ENCODE results near the gene TPM1.
A peak's percentile ranks its signal among the peaks of the same experiment; 100 is the strongest.

The TPM1 gene

DNA sequence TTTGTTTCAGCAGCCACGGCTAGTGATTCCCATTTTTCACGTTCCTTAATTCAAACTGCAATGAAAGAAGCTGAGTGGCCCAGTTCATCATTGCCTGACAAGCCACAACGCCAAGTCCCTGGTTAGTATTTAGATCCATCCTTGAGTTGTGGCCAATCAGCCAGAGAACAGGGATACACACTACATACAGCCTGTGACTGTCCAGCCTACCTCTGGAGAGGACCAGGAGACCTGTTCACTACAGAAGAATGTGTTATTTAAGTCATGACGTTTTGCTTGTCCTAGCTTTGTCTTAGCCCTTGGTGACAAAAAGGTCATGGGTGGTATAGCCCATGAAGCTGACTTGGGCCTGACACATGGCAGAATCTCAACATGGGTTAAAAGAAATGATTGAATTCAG lies 2.7 kb upstream of the TPM1 start:
- no peak overlapping the region for H3K4me3 ChIP-seq (replicated peaks in 1 of 2; ENCODE audit: low read depth in 2 of 2, low read length in 2 of 2)
- no peak for DNase-seq (ENCODE audit: low read depth in 2 of 2)
- no peak for TF ChIP-seq CTCF (IDR thresholded peaks at IDR 0.05; ENCODE audit: low read depth, low read length)

GRCh38 chr15:63040509-63040908 lies 2.0 kb upstream of the TPM1 start:
- H3K4me3 ChIP-seq (replicated peaks in 1 of 2; ENCODE audit: low read depth in 2 of 2, low read length in 2 of 2): no peak overlapping the region
- DNase-seq (ENCODE audit: low read depth in 2 of 2): no peak
- no peak for TF ChIP-seq CTCF (IDR thresholded peaks at IDR 0.05; ENCODE audit: low read depth, low read length)

DNA sequence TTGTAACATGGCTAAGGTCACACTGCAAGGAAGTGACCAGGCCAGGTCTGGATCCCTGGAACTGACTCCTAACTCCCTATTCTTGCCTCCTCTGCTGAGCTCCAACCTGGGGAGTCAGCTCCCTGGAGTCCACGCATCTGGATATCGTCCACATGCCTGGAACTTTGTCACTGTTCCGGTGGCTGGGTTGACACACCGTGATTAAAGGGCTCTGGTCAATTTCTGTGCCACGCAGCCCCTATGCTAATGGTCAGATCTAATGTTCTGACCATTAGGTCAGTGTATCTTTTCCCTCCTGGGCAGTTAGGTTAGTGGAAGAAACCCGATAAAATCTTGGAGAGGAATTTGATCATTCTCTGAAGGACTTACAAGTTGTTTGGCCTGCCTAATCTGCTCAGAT lies 1.6 kb upstream of the TPM1 start:
- peak in 1 of 2 donors; percentile 12 for DNase-seq (ENCODE audit: low read depth in 2 of 2)
- no peak for TF ChIP-seq CTCF (IDR thresholded peaks at IDR 0.05; ENCODE audit: low read depth, low read length)
- no peak overlapping the region for H3K4me3 ChIP-seq (replicated peaks in 1 of 2; ENCODE audit: low read depth in 2 of 2, low read length in 2 of 2)

GRCh38 chr15:63041402-63041973 lies 1.1 kb upstream of the TPM1 start:
- TF ChIP-seq CTCF (IDR thresholded peaks at IDR 0.05; ENCODE audit: low read depth, low read length): no peak
- H3K4me3 ChIP-seq (replicated peaks in 1 of 2; ENCODE audit: low read depth in 2 of 2, low read length in 2 of 2): peak overlapping the region; percentile 65 to 80
- peak in 1 of 2 donors; percentile 25 for DNase-seq (ENCODE audit: low read depth in 2 of 2)

DNA sequence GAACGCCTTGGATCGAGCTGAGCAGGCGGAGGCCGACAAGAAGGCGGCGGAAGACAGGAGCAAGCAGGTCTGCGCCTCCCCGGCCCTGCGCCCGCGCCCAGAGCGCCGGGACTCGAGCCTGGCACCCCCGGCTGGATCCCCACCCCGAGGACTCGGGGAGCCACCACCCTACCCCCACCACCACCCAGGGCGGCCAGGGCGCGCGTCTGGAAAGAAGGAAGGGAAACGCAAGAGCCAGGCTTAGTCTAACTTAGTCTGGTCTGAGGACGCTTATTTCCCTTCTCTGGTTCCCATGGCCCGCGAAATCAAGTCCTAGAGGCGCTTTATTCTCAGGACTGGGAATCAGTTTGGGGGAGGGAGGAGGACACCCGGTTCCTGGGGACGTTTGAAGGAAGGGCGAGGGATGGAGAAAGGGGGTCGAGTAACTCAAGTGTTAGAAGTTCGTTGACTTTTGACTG lies 359 bp downstream of the TPM1 start:
- no peak for TF ChIP-seq CTCF (IDR thresholded peaks at IDR 0.05; ENCODE audit: low read depth, low read length)
- H3K4me3 ChIP-seq (replicated peaks in 1 of 2; ENCODE audit: low read depth in 2 of 2, low read length in 2 of 2): peak overlapping the region; percentile 65 to 80
- peak in 1 of 2 donors; percentile 59 for DNase-seq (ENCODE audit: low read depth in 2 of 2)

GRCh38 chr15:63043335-63044076 lies 959 bp downstream of the TPM1 start:
- H3K4me3 ChIP-seq (replicated peaks in 1 of 2; ENCODE audit: low read depth in 2 of 2, low read length in 2 of 2): peak overlapping the region; percentile 65 to 80
- no peak for TF ChIP-seq CTCF (IDR thresholded peaks at IDR 0.05; ENCODE audit: low read depth, low read length)
- DNase-seq (ENCODE audit: low read depth in 2 of 2): no peak

All from cardiac fibroblast (primary cell).